GM21390 (cell line): Measurements from ENCODE around the gene PHF14.

Experiments
- ATAC-seq: cut with Tn5 transposase; IDR thresholded peaks from one replicate; pipeline ENCODE4 v1.9.1; 2021; ENCODE audit not compliant: unreplicated experiment

The PHF14 gene

GRCh38 chr7:11168650-11169170 is 195.0 kb downstream of the PHF14 start:
- no peak for ATAC-seq

GRCh38 chr7:11170175-11170574 is 196.5 kb downstream of the PHF14 start:
- no peak for ATAC-seq

GRCh38 chr7:11170863-11171568 is 197.3 kb downstream of the PHF14 start:
- ATAC-seq = no peak

- no peak for ATAC-seq
Measured at GRCh38 chr7:11171569-11172192, 198.0 kb downstream of the PHF14 start.

GRCh38 chr7:11172835-11173234 is 199.2 kb downstream of the PHF14 start:
- ATAC-seq = no peak

- no peak for ATAC-seq
Measured at GRCh38 chr7:11175371-11175770, 201.7 kb downstream of the PHF14 start.

GRCh38 chr7:11175887-11176286 is 202.2 kb downstream of the PHF14 start:
- ATAC-seq = no peak

GRCh38 chr7:11176985-11177555 is 203.4 kb downstream of the PHF14 start:
- no peak for ATAC-seq

GRCh38 chr7:11177793-11178192 is 204.1 kb downstream of the PHF14 start:
- ATAC-seq = no peak

- no peak for ATAC-seq
Measured at GRCh38 chr7:11181590-11181989, 207.9 kb downstream of the PHF14 start.

GRCh38 chr7:11182736-11183135 is 209.1 kb downstream of the PHF14 start:
- ATAC-seq = no peak

- no peak for ATAC-seq
Measured at GRCh38 chr7:11185179-11185815, 211.6 kb downstream of the PHF14 start.

- ATAC-seq = no peak
Measured at GRCh38 chr7:11188529-11189310, 215.0 kb downstream of the PHF14 start.

GRCh38 chr7:11191081-11191480 is 217.4 kb downstream of the PHF14 start:
- ATAC-seq = no peak

GRCh38 chr7:11191574-11192220 is 218.0 kb downstream of the PHF14 start:
- ATAC-seq = no peak

- no peak for ATAC-seq
Measured at GRCh38 chr7:11192506-11192905, 218.8 kb downstream of the PHF14 start.

GRCh38 chr7:11193131-11193867 is 219.6 kb downstream of the PHF14 start:
- no peak for ATAC-seq

- ATAC-seq = no peak
Measured at GRCh38 chr7:11193888-11194287, 220.2 kb downstream of the PHF14 start.

GRCh38 chr7:11194492-11194891 is 220.8 kb downstream of the PHF14 start:
- no peak for ATAC-seq

GRCh38 chr7:11195502-11195901 is 221.8 kb downstream of the PHF14 start:
- no peak for ATAC-seq
